Measurements from ENCODE around the gene UMAD1. TPM values are rescaled to one million over a fixed set of nuclear protein-coding genes. Genes with fewer than 3 reads are reported as not detected.
"Not testable (repeated sequence)": the region's sequence is repeated elsewhere in the genome, so short reads cannot be mapped to it uniquely, and the experiment has no call there.

Gene UMAD1
- total RNA-seq, 2 experiments from 2014 or later: 11.0 to 15.3 TPM

- no peak overlapping the region for H3K4me3 ChIP-seq (ENCODE audit: low read length)
- H3K36me3 ChIP-seq (ENCODE audit: insufficient read depth, low read length): peaks cover 7% of the 10 kb centered on the region
- H3K4me1 ChIP-seq (ENCODE audit: insufficient read depth, low read length): no peaks in the 10 kb centered on the region
- POLR2A ChIA-PET: no interaction called here
- CTCF ChIA-PET: no interaction called here
- Mint-ChIP-seq H3K27ac (no peak overlapping the region), H3K9me3 (no peaks in the 10 kb centered on the region), H3K4me3 (no peak overlapping the region), H3K36me3 (ENCODE audit: low read depth) (peaks cover 50% of the 10 kb centered on the region), H3K4me1 (ENCODE audit: low read depth) (peaks cover 7% of the 10 kb centered on the region), H3K27me3 (no peaks in the 10 kb centered on the region)
- no peak for TF ChIP-seq CTCF (IDR thresholded peaks at IDR 0.05)
- H3K9me3 ChIP-seq (ENCODE audit: control insufficient read depth in 1 of 2, insufficient read depth in 1 of 2, low read length in 2 of 2): peaks cover 0 to 5% of the 10 kb centered on the region in 2 experiments
- ATAC-seq (ENCODE audit: poor library complexity) (no peak), DNase-seq (no peak)
- intact Hi-C loops (cut with DNase I, micrococcal nuclease): no loop called here
- H3K27me3 ChIP-seq (ENCODE audit: control insufficient read depth in 1 of 2, insufficient read depth in 2 of 2, low read length in 2 of 2): no peaks in the 10 kb centered on the region
- H3K27ac ChIP-seq (ENCODE audit: low read depth in 1 of 2, low read length in 2 of 2): no peak overlapping the region
Observed at GRCh38 chr7:7799138-7799537, 158.6 kb downstream of the UMAD1 start.

- no peak for TF ChIP-seq CTCF (IDR thresholded peaks at IDR 0.05)
- Mint-ChIP-seq H3K9me3 (no peaks in the 10 kb centered on the region), H3K4me3 (no peak overlapping the region), H3K27me3 (no peaks in the 10 kb centered on the region), H3K27ac (no peak overlapping the region), H3K36me3 (ENCODE audit: low read depth) (peaks cover 21% of the 10 kb centered on the region), H3K4me1 (ENCODE audit: low read depth) (no peaks in the 10 kb centered on the region)
- Histone ChIP-seq H3K9me3 (ENCODE audit: control insufficient read depth in 1 of 2, insufficient read depth in 1 of 2, low read length in 2 of 2) (no peaks in the 10 kb centered on the region), H3K4me3 (ENCODE audit: low read length) (no peak overlapping the region), H3K27me3 (ENCODE audit: control insufficient read depth in 1 of 2, insufficient read depth in 2 of 2, low read length in 2 of 2) (no peaks in the 10 kb centered on the region), H3K4me1 (ENCODE audit: insufficient read depth, low read length) (no peaks in the 10 kb centered on the region), H3K36me3 (ENCODE audit: insufficient read depth, low read length) (peaks cover 3% of the 10 kb centered on the region), H3K27ac (ENCODE audit: low read depth in 1 of 2, low read length in 2 of 2) (no peak overlapping the region)
- no peak for DNase-seq
- no peak for ATAC-seq (ENCODE audit: poor library complexity)
- ChIA-PET CTCF (no interaction called here), POLR2A (no interaction called here)
- intact Hi-C loops (cut with DNase I, micrococcal nuclease): no loop called here
Observed at GRCh38 chr7:7802531-7802930, 162.0 kb downstream of the UMAD1 start.

GRCh38 chr7:7803715-7804178 lies 163.2 kb downstream of the UMAD1 start:
- H3K36me3 Mint-ChIP-seq (ENCODE audit: low read depth): peaks cover 14% of the 10 kb centered on the region
- no peaks in the 10 kb centered on the region for H3K4me1 Mint-ChIP-seq (ENCODE audit: low read depth)
- H3K36me3 ChIP-seq (ENCODE audit: insufficient read depth, low read length): peaks cover 3% of the 10 kb centered on the region
- ChIA-PET CTCF (no interaction called here), POLR2A (no interaction called here)
- H3K4me3 ChIP-seq (ENCODE audit: low read length): no peak overlapping the region
- no peak overlapping the region for H3K4me3 Mint-ChIP-seq
- no peaks in the 10 kb centered on the region for H3K4me1 ChIP-seq (ENCODE audit: insufficient read depth, low read length)
- no peaks in the 10 kb centered on the region for H3K27me3 Mint-ChIP-seq
- ATAC-seq (ENCODE audit: poor library complexity) (no peak), DNase-seq (no peak)
- no peaks in the 10 kb centered on the region for H3K9me3 ChIP-seq (ENCODE audit: control insufficient read depth in 1 of 2, insufficient read depth in 1 of 2, low read length in 2 of 2)
- TF ChIP-seq CTCF (IDR thresholded peaks at IDR 0.05): no peak
- H3K27ac ChIP-seq (ENCODE audit: low read depth in 1 of 2, low read length in 2 of 2): no peak overlapping the region
- H3K27ac Mint-ChIP-seq: no peak overlapping the region
- no peaks in the 10 kb centered on the region for H3K9me3 Mint-ChIP-seq
- intact Hi-C loops (cut with DNase I, micrococcal nuclease): no loop called here
- no peaks in the 10 kb centered on the region for H3K27me3 ChIP-seq (ENCODE audit: control insufficient read depth in 1 of 2, insufficient read depth in 2 of 2, low read length in 2 of 2)

GRCh38 chr7:7804822-7805221 lies 164.3 kb downstream of the UMAD1 start:
- ATAC-seq (ENCODE audit: poor library complexity); H3K4me1 Mint-ChIP-seq (ENCODE audit: low read depth); H3K9me3 Mint-ChIP-seq; DNase-seq; H3K4me3 Mint-ChIP-seq; H3K27me3 Mint-ChIP-seq; H3K4me3 ChIP-seq (ENCODE audit: low read length); H3K27ac ChIP-seq (ENCODE audit: low read depth in 1 of 2, low read length in 2 of 2); POLR2A ChIA-PET; H3K4me1 ChIP-seq (ENCODE audit: insufficient read depth, low read length); H3K9me3 ChIP-seq (ENCODE audit: control insufficient read depth in 1 of 2, insufficient read depth in 1 of 2, low read length in 2 of 2); H3K27me3 ChIP-seq (ENCODE audit: control insufficient read depth in 1 of 2, insufficient read depth in 2 of 2, low read length in 2 of 2); H3K27ac Mint-ChIP-seq; intact Hi-C loops (cut with DNase I, micrococcal nuclease); H3K36me3 ChIP-seq (ENCODE audit: insufficient read depth, low read length): not testable (repeated sequence)
- CTCF ChIA-PET: interaction anchor here (1.3 kb wide), 1 partner anchor 16 kb away, joined by 3 read pairs; no protein-coding TSS in a partner anchor
- H3K36me3 Mint-ChIP-seq (ENCODE audit: low read depth): peaks cover 14% of the 10 kb centered on the region

All from CD4-positive, alpha-beta T cell (primary cell).